Liver (tissue), 9 donors: Measurements from ENCODE around the gene C3orf49. TPM values are rescaled to one million over a fixed set of nuclear protein-coding genes. Genes with fewer than 3 reads are reported as not detected.

Experiments used
- DNase-seq: peaks from one replicate; pipeline ENCODE4 v3.0.0-alpha.2; 2017; ENCODE audit warnings: low spot score
- H3K27ac ChIP-seq, 2 donors: one replicate each; pipeline ENCODE4 v1.7.0; 2013; ENCODE audit warnings: inconsistent platforms in 2 of 2, low read length in 2 of 2, control low read depth in 1 of 2, low read depth in 1 of 2, mild to moderate bottlenecking in 1 of 2
- H3K27me3 ChIP-seq, 4 donors: one replicate each; pipeline versions ENCODE4 v1.6.1 to v1.7.0; 2013; ENCODE audit warnings: low read length in 3 of 4, inconsistent platforms in 1 of 4, mild to moderate bottlenecking in 1 of 4, moderate library complexity in 1 of 4; ENCODE audit not compliant: control insufficient read depth in 4 of 4, insufficient read depth in 4 of 4
- H3K36me3 ChIP-seq, 4 donors: one replicate each; pipeline versions ENCODE4 v1.6.1 to v1.7.0; 2013; ENCODE audit warnings: low read length in 3 of 4, mild to moderate bottlenecking in 3 of 4, low read depth in 1 of 4, moderate library complexity in 1 of 4; ENCODE audit not compliant: control insufficient read depth in 4 of 4, insufficient read depth in 3 of 4
- H3K4me1 ChIP-seq, 4 donors: one replicate each; pipeline versions ENCODE4 v1.6.1 to v1.7.0; 2013; ENCODE audit warnings: low read length in 3 of 4, mild to moderate bottlenecking in 3 of 4, moderate library complexity in 1 of 4; ENCODE audit not compliant: control insufficient read depth in 4 of 4, insufficient read depth in 4 of 4
- H3K4me3 ChIP-seq, 3 donors: one replicate each; pipeline versions ENCODE4 v1.6.1 to v1.7.0; 2013; ENCODE audit warnings: low read length in 3 of 3, control low read depth in 1 of 3, low read depth in 1 of 3, mild to moderate bottlenecking in 1 of 3
- H3K9ac ChIP-seq, 2 donors: one replicate each; pipeline ENCODE4 v1.7.0; 2013; ENCODE audit warnings: low read length in 2 of 2, mild to moderate bottlenecking in 2 of 2, moderate library complexity in 2 of 2, control low read depth in 1 of 2, low read depth in 1 of 2
- H3K9me3 ChIP-seq, 4 donors: one replicate each; pipeline versions ENCODE4 v1.6.1 to v1.7.0; 2013; ENCODE audit warnings: low read length in 3 of 4; ENCODE audit not compliant: control insufficient read depth in 4 of 4
- EGR1 ChIP-seq, 2 donors: IDR thresholded peaks; 2 replicates each; pipeline ENCODE4 v1.6.1; 2016 to 2018; ENCODE audit warnings: antibody characterized with exemption in 2 of 2, low read depth in 2 of 2
- GABPA ChIP-seq, 2 donors: IDR thresholded peaks in 1 of 2; conservative IDR thresholded peaks in 1 of 2; 2 replicates each; pipeline ENCODE4 v1.6.1; 2016; ENCODE audit warnings: antibody characterized with exemption in 2 of 2, mild to moderate bottlenecking in 1 of 2, moderate library complexity in 1 of 2
- HNF4A ChIP-seq, 2 donors: conservative IDR thresholded peaks; 2 replicates each; pipeline ENCODE4 v1.6.1; 2016; ENCODE audit warnings: antibody characterized with exemption in 2 of 2, mild to moderate bottlenecking in 2 of 2
- JUND ChIP-seq, 2 donors: IDR thresholded peaks; 2 replicates each; pipeline ENCODE4 v1.6.1; 2016; ENCODE audit warnings: antibody characterized with exemption in 2 of 2
- NR2F2 ChIP-seq: IDR thresholded peaks from 2 replicates; pipeline ENCODE4 v1.6.1; 2016; ENCODE audit warnings: antibody characterized with exemption
- RAD21 ChIP-seq, 2 donors: IDR thresholded peaks; 2 replicates each; pipeline ENCODE4 v1.6.1; 2016; ENCODE audit warnings: antibody characterized with exemption in 2 of 2, mild to moderate bottlenecking in 2 of 2
- RXRA ChIP-seq, 2 donors: IDR thresholded peaks; 2 replicates each; pipeline ENCODE4 v1.6.1; 2017 to 2018; ENCODE audit warnings: antibody characterized with exemption in 2 of 2, mild to moderate bottlenecking in 1 of 2
- TAF1 ChIP-seq: conservative IDR thresholded peaks from 2 replicates; pipeline ENCODE4 v1.6.1; 2016; ENCODE audit warnings: antibody characterized with exemption, mild to moderate bottlenecking
- WGBS: extraction: QIAGEN DNeasy Blood & Tissue Kit; methylation state at CpG from one replicate; pipeline ENCODE4 v1.1.7; 2013; 5-methylcytosine and 5-hydroxymethylcytosine counted together
- polyA plus RNA-seq, 2 donors: library from polyadenylated mRNA; stranded (reverse) in 1 of 2; unstranded in 1 of 2; fragments of 200-250 nt in 1 of 2; fragments of >200 nt in 1 of 2; fragmentation: Nextera tagmentation in 1 of 2; extraction: Ambion mirVana in 1 of 2; gene quantifications; one replicate each; pipeline versions ENCODE4 v1.2.1 to v1.2.3, GENCODE V29; 2013 to 2015
- total RNA-seq, 2 donors: library from RNA; depleted of rRNA; stranded (reverse); fragments of >200 nt; gene quantifications; one replicate each; pipeline ENCODE4 v1.2.3, GENCODE V29; 2014
- TF ChIP-seq, protein P1 (sequence below): IDR thresholded peaks from 2 replicates; pipeline ENCODE4 v1.6.1; 2016; ENCODE audit warnings: antibody characterized with exemption, mild to moderate bottlenecking
- TF ChIP-seq, protein P2 (sequence below): IDR thresholded peaks from 2 replicates; pipeline ENCODE4 v1.6.1; 2016; ENCODE audit warnings: antibody characterized with exemption
- TF ChIP-seq, protein P3 (sequence below): IDR thresholded peaks from 2 replicates; pipeline ENCODE4 v1.6.1; 2016; ENCODE audit warnings: antibody characterized with exemption
- donor health status: healthy.
- donor health status: healthy.
- donor health status: healthy.
- donor health status: healthy.
- donor health status: healthy.

C3orf49 gene
- total and polyA plus RNA-seq, 4 donors = 0.13 TPM; not detected in 3

DNA sequence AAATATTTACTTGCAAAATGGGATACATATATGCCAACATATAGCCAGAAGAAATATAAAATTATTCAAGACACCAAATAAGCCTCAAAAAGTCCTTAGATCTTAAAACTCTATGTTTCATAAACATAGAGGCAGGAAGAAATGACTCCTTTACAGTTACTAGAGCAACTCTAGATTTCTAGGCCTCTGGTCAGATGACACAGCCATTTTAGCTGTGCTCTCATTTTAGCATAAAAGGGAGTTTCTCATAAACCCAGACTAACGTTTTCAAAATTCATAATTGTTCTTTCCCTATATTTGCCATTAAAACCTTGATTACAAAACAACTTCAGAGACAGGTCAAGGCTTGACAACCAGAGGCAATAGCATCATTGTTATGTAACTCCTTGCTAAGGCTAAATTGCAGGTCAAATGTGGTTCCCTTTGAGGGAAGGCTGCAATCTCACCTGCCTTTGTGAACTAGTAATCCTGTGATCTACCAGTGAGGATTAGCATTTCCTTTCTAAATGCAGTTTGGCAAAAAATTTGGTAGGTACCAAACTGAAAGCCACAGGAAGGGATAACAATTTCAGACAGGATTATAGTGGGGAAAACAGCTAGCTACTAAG is 36.3 kb downstream of the C3orf49 start:
- Histone ChIP-seq H3K27ac (no peak overlapping the region), H3K9me3 (no peaks in the 10 kb centered on the region), H3K4me1 (peaks cover 0 to 5% (median 2%) of the 10 kb centered on the region in 4 donors), H3K9ac (no peak overlapping the region), H3K36me3 (no peaks in the 10 kb centered on the region), H3K27me3 (no peaks in the 10 kb centered on the region), H3K4me3 (no peak overlapping the region)
- DNase-seq = no peak
- TF ChIP-seq RXRA (IDR thresholded peaks at IDR 0.05) (peak; percentile 16 to 38), GABPA (IDR thresholded peaks at IDR 0.05 in 1 of 2, conservative IDR thresholded peaks at IDR 0.05 in 1 of 2) (no peak), NR2F2 (no peak), JUND (IDR thresholded peaks at IDR 0.05) (no peak), TAF1 (no peak), RAD21 (IDR thresholded peaks at IDR 0.05) (peak in 1 of 2 donors; percentile 8), HNF4A (conservative IDR thresholded peaks at IDR 0.05) (peak in 1 of 2 donors; percentile 9)
- TF ChIP-seq, protein P1, sequence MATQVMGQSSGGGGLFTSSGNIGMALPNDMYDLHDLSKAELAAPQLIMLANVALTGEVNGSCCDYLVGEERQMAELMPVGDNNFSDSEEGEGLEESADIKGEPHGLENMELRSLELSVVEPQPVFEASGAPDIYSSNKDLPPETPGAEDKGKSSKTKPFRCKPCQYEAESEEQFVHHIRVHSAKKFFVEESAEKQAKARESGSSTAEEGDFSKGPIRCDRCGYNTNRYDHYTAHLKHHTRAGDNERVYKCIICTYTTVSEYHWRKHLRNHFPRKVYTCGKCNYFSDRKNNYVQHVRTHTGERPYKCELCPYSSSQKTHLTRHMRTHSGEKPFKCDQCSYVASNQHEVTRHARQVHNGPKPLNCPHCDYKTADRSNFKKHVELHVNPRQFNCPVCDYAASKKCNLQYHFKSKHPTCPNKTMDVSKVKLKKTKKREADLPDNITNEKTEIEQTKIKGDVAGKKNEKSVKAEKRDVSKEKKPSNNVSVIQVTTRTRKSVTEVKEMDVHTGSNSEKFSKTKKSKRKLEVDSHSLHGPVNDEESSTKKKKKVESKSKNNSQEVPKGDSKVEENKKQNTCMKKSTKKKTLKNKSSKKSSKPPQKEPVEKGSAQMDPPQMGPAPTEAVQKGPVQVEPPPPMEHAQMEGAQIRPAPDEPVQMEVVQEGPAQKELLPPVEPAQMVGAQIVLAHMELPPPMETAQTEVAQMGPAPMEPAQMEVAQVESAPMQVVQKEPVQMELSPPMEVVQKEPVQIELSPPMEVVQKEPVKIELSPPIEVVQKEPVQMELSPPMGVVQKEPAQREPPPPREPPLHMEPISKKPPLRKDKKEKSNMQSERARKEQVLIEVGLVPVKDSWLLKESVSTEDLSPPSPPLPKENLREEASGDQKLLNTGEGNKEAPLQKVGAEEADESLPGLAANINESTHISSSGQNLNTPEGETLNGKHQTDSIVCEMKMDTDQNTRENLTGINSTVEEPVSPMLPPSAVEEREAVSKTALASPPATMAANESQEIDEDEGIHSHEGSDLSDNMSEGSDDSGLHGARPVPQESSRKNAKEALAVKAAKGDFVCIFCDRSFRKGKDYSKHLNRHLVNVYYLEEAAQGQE = no peak
- TF ChIP-seq, protein P2, sequence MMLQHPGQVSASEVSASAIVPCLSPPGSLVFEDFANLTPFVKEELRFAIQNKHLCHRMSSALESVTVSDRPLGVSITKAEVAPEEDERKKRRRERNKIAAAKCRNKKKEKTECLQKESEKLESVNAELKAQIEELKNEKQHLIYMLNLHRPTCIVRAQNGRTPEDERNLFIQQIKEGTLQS = no peak
- TF ChIP-seq, protein P3, sequence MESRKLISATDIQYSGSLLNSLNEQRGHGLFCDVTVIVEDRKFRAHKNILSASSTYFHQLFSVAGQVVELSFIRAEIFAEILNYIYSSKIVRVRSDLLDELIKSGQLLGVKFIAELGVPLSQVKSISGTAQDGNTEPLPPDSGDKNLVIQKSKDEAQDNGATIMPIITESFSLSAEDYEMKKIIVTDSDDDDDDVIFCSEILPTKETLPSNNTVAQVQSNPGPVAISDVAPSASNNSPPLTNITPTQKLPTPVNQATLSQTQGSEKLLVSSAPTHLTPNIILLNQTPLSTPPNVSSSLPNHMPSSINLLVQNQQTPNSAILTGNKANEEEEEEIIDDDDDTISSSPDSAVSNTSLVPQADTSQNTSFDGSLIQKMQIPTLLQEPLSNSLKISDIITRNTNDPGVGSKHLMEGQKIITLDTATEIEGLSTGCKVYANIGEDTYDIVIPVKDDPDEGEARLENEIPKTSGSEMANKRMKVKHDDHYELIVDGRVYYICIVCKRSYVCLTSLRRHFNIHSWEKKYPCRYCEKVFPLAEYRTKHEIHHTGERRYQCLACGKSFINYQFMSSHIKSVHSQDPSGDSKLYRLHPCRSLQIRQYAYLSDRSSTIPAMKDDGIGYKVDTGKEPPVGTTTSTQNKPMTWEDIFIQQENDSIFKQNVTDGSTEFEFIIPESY = no peak
- WGBS = 13% methylated on average over 1 of the region's 1 CpG

DNA sequence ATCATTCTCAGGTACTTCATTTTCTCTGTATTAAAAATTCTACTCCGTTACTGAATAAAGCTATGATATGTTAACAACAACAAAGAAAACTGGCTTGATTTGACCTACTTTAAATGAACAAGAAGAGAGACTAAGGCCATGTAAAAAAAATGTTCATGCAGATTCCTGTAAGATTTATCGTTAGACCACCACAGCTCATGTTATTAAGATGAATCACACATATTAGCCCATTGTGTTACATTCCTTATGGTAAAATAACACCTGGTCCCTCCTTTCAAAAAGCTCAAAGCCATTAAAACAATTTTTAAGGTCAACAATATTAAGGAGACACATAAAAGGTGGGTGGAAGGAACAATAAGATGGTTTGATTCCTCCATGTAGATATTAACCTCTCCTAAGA is 38.2 kb downstream of the C3orf49 start:
- H3K9ac ChIP-seq = no peak overlapping the region
- H3K4me1 ChIP-seq = peaks cover 0 to 8% (median 2%) of the 10 kb centered on the region in 4 donors
- no peaks in the 10 kb centered on the region for H3K27me3 ChIP-seq
- WGBS = 98% methylated on average over 2 of the region's 2 CpGs
- no peak overlapping the region for H3K27ac ChIP-seq
- H3K36me3 ChIP-seq = no peaks in the 10 kb centered on the region
- TF ChIP-seq NR2F2 (no peak), GABPA (IDR thresholded peaks at IDR 0.05 in 1 of 2, conservative IDR thresholded peaks at IDR 0.05 in 1 of 2) (no peak), EGR1 (IDR thresholded peaks at IDR 0.05; ENCODE audit: low read depth in 2 of 2) (no peak)
- TF ChIP-seq, protein P2 = no peak
- DNase-seq = no peak
- H3K4me3 ChIP-seq = no peak overlapping the region
- no peaks in the 10 kb centered on the region for H3K9me3 ChIP-seq
